DOHH2 (cell line): ENCODE results near the gene MAN1C1.

Source experiments
- CTCF ChIP-seq: fragments of 200-600 bp; sonication (generic); IDR thresholded peaks from one replicate; pipeline ENCODE4 v1.5.1; 2014; ENCODE audit warnings: antibody characterized with exemption, mild to moderate bottlenecking, low read depth, low read length; ENCODE audit not compliant: poor library complexity, severe bottlenecking
- EZH2phosphoT487 ChIP-seq: fragments of 200-600 bp; sonication (generic); IDR thresholded peaks from 2 replicates; pipeline ENCODE4 v1.6.1; 2017; ENCODE audit warnings: borderline replicate concordance, mild to moderate bottlenecking, antibody characterized with exemption, low read length, moderate library complexity, mixed read lengths

DNA sequence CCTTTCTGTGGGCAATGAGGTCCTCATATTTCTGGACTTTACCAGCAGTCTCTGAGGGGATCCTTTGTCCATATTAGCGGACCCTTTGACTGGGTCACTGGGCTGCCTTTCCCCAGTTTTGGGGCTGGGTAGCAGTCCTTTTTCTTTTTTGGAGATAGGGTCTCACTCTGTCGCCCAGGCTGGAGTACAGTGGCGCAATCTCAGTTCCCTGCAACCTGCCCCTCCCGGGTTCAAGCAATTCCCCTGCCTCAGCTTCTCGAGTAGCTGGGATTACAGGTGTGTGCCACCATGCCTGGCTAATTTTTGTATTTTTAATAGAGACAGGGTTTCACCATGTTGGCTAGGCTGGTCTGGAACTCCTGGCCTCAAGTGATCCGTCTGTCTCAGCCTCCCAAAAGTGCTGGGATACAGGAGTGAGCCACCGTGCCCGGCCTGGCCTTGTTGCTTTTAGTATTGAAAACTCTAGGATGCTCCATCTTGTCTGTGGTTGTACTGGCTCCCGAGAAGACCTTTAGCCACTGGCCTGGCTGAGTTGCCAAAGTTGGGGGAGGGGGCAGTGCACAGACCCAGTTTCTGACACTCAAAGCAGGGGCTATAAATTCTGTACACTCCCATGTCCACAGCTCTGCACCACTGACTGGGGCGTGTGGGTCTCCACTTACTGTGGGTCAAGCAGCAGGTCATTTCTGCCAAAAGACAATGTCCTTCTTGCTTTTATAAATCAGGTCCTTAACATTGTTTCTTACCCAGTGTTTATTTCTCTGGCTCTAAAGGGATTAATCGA lies 33.1 kb downstream of the MAN1C1 start:
- TF ChIP-seq CTCF (no peak), EZH2phosphoT487 (no peak)
